CD4-positive, alpha-beta memory T cell (primary cell): ENCODE results near the gene LIPE. TPM values are rescaled to one million over a fixed set of nuclear protein-coding genes. Genes with fewer than 3 reads are reported as not detected.

Experiments used
- CTCF ChIA-PET: fragments of 350-600 bp; sonication (Branson Sonifier 250); formaldehyde crosslinking; loops from one replicate; lab custom pipeline; 2021; ENCODE audit warnings: inconsistent platforms; ENCODE audit not compliant: partially characterized antibody; lab: Charles Lee
- POLR2A ChIA-PET: fragments of 350-600 bp; sonication (Branson Sonifier 250); formaldehyde crosslinking; loops from one replicate; lab custom pipeline; 2021; ENCODE audit not compliant: partially characterized antibody; lab: Charles Lee
- DNase-seq, 5 donors: peaks; one replicate each; pipeline versions ENCODE4 v3.0.0 to v3.0.0-alpha.2; 2020 to 2022; ENCODE audit warnings: mixed read lengths in 1 of 5
- H3K27ac ChIP-seq: one replicate; pipeline ENCODE4 v1.7.0; 2013; ENCODE audit warnings: low read depth, low read length
- H3K27me3 ChIP-seq: 2 replicates; pipeline ENCODE4 v1.7.0; 2013; ENCODE audit warnings: mild to moderate bottlenecking, low read length, moderate library complexity; ENCODE audit not compliant: insufficient read depth
- H3K36me3 ChIP-seq: 2 replicates; pipeline ENCODE4 v1.7.0; 2013; ENCODE audit warnings: mild to moderate bottlenecking, low read length, moderate library complexity; ENCODE audit not compliant: insufficient read depth
- H3K4me1 ChIP-seq: 2 replicates; pipeline ENCODE4 v1.7.0; 2013; ENCODE audit warnings: mild to moderate bottlenecking, low read length, moderate library complexity; ENCODE audit not compliant: insufficient read depth
- H3K4me3 ChIP-seq, 2 donors: one replicate each; pipeline ENCODE4 v1.7.0; 2013; ENCODE audit warnings: low read length in 2 of 2, mild to moderate bottlenecking in 1 of 2
- H3K9me3 ChIP-seq, 2 donors: one replicate each; pipeline ENCODE4 v1.7.0; 2013; ENCODE audit warnings: low read length in 2 of 2, control low read depth in 1 of 2; ENCODE audit not compliant: control insufficient read depth in 1 of 2
- H3K27ac Mint-ChIP-seq, 7 donors: one replicate each; pipeline ENCODE4 v1.8.0; 2020 to 2021; ENCODE audit warnings: mixed read lengths in 7 of 7, mild to moderate bottlenecking in 6 of 7, inconsistent platforms in 3 of 7, moderate library complexity in 3 of 7
- H3K27me3 Mint-ChIP-seq, 2 donors: one replicate each; pipeline ENCODE4 v1.8.0; 2020 to 2021; ENCODE audit warnings: mixed read lengths in 2 of 2
- H3K36me3 Mint-ChIP-seq, 2 donors: one replicate each; pipeline ENCODE4 v1.8.0; 2020 to 2021; ENCODE audit warnings: mixed read lengths in 2 of 2, inconsistent platforms in 1 of 2, mild to moderate bottlenecking in 1 of 2
- H3K4me1 Mint-ChIP-seq, 4 donors: one replicate each; pipeline ENCODE4 v1.8.0; 2020 to 2021; ENCODE audit warnings: mixed read lengths in 4 of 4, mild to moderate bottlenecking in 1 of 4
- H3K4me3 Mint-ChIP-seq, 8 donors: one replicate each; pipeline ENCODE4 v1.8.0; 2020 to 2021; ENCODE audit warnings: mixed read lengths in 8 of 8, mild to moderate bottlenecking in 7 of 8, moderate library complexity in 6 of 8, inconsistent platforms in 3 of 8
- H3K9me3 Mint-ChIP-seq, 8 donors: one replicate each; pipeline ENCODE4 v1.8.0; 2020 to 2021; ENCODE audit warnings: mixed read lengths in 8 of 8, mild to moderate bottlenecking in 5 of 8, inconsistent platforms in 3 of 8, moderate library complexity in 1 of 8
- intact Hi-C: fragments of 100-400 bp; cut with micrococcal nuclease; formaldehyde crosslinking; loops from one replicate; pipeline ENCODE4 v1.15.1; 2023
- polyA plus RNA-seq, 2 donors: library from polyadenylated mRNA; unstranded; fragments of 300-500 nt; fragmentation: Illumina TruSeq; gene quantifications; one replicate each; pipeline ENCODE4 v1.2.3, GENCODE V29; 2021
- total RNA-seq, 2 experiments: library from RNA; stranded (reverse); gene quantifications; one replicate each; pipeline ENCODE4 v1.2.3, GENCODE V29; 2021

Gene LIPE
- total and polyA plus RNA-seq, 4 experiments from 2014 or later = 4.0 to 32.6 (median 19.9) TPM

- Histone ChIP-seq H3K36me3 (no peaks in the 10 kb centered on the region), H3K4me1 (peaks cover 39% of the 10 kb centered on the region), H3K9me3 (no peaks in the 10 kb centered on the region), H3K4me3 (peak overlapping the region; percentile 86 to 97), H3K27ac (peak overlapping the region; percentile 61), H3K27me3 (no peaks in the 10 kb centered on the region)
- H3K9me3 Mint-ChIP-seq = no peaks in the 10 kb centered on the region
- peak overlapping the region; percentile 91 to 99 (median 98) for H3K4me3 Mint-ChIP-seq
- intact Hi-C loops = loop anchor here (1.0 to 5.0 kb wide), 7 partner anchors 22 to 346 kb away; partner anchors contain the start of genes CIC, GSK3A, MEGF8 and POU2F2
- ChIA-PET POLR2A (interaction anchor here (1.1 to 2.5 kb wide), 10 partner anchors 9 to 301 kb away, joined by 3 to 14 read pairs (median 8); partner anchors contain the start of genes CEACAM1 and POU2F2), CTCF (interaction anchor here (0.7 to 3.1 kb wide), 12 partner anchors 8 to 315 kb away, joined by 3 to 22 read pairs (median 6); no protein-coding TSS in a partner anchor)
- H3K27ac Mint-ChIP-seq = peak overlapping the region; percentile 88 to 98 (median 95)
- peaks cover 28 to 48% (median 37%) of the 10 kb centered on the region in 4 donors for H3K4me1 Mint-ChIP-seq
- H3K27me3 Mint-ChIP-seq = no peaks in the 10 kb centered on the region
- H3K36me3 Mint-ChIP-seq = peaks cover 0 to 7% of the 10 kb centered on the region in 2 donors
- peak; percentile 93 to 95 (median 94) for DNase-seq
Observed at GRCh38 chr19:42423462-42424344, 3.5 kb downstream of the LIPE start.

GRCh38 chr19:42422901-42423461, 4.2 kb downstream of the LIPE start:
- Histone ChIP-seq H3K36me3 (no peaks in the 10 kb centered on the region), H3K27ac (peak overlapping the region; percentile 61), H3K27me3 (no peaks in the 10 kb centered on the region), H3K9me3 (no peaks in the 10 kb centered on the region), H3K4me3 (peak overlapping the region; percentile 86 to 97), H3K4me1 (peaks cover 39% of the 10 kb centered on the region)
- Mint-ChIP-seq H3K36me3 (peaks cover 0 to 7% of the 10 kb centered on the region in 2 donors), H3K4me3 (peak overlapping the region; percentile 91 to 99 (median 98)), H3K4me1 (peaks cover 28 to 48% (median 37%) of the 10 kb centered on the region in 4 donors), H3K9me3 (no peaks in the 10 kb centered on the region), H3K27me3 (no peaks in the 10 kb centered on the region), H3K27ac (peak overlapping the region; percentile 88 to 98 (median 95))
- ChIA-PET CTCF (interaction anchor here (0.7 to 3.1 kb wide), 12 partner anchors 9 to 314 kb away, joined by 3 to 22 read pairs (median 6); no protein-coding TSS in a partner anchor), POLR2A (interaction anchor here (1.1 to 2.5 kb wide), 9 partner anchors 10 to 300 kb away, joined by 3 to 14 read pairs (median 8); partner anchors contain the start of genes CEACAM1 and POU2F2)
- DNase-seq = peak; percentile 57 to 73 (median 58)
- intact Hi-C loops = loop anchor here (1.0 to 5.0 kb wide), 7 partner anchors 22 to 346 kb away; partner anchors contain the start of genes CIC, GSK3A, MEGF8 and POU2F2

- no peaks in the 10 kb centered on the region for H3K27me3 Mint-ChIP-seq
- no peaks in the 10 kb centered on the region for H3K9me3 ChIP-seq
- no peaks in the 10 kb centered on the region for H3K36me3 ChIP-seq
- H3K4me3 Mint-ChIP-seq = peak overlapping the region; percentile 91 to 99 (median 98)
- intact Hi-C loops = loop anchor here (2.0 to 5.0 kb wide), 6 partner anchors 35 to 345 kb away; partner anchors contain the start of genes CIC, GSK3A, MEGF8 and POU2F2
- H3K36me3 Mint-ChIP-seq = peaks cover 0 to 7% of the 10 kb centered on the region in 2 donors
- H3K9me3 Mint-ChIP-seq = no peaks in the 10 kb centered on the region
- peak overlapping the region; percentile 61 for H3K27ac ChIP-seq
- ChIA-PET CTCF (interaction anchor here (1.7 to 3.1 kb wide), 3 partner anchors 12 to 21 kb away, joined by 13 to 22 read pairs (median 19); no protein-coding TSS in a partner anchor), POLR2A (interaction anchor here (1.1 to 2.5 kb wide), 6 partner anchors 16 to 290 kb away, joined by 3 to 14 read pairs (median 8); partner anchors contain the start of genes CEACAM1 and POU2F2)
- peaks cover 39% of the 10 kb centered on the region for H3K4me1 ChIP-seq
- peak overlapping the region; percentile 86 to 97 for H3K4me3 ChIP-seq
- peak overlapping the region; percentile 88 to 98 (median 95) for H3K27ac Mint-ChIP-seq
- H3K27me3 ChIP-seq = no peaks in the 10 kb centered on the region
- peak in 1 of 5 donors; percentile 22 for DNase-seq
- H3K4me1 Mint-ChIP-seq = peaks cover 28 to 48% (median 37%) of the 10 kb centered on the region in 4 donors
Observed at GRCh38 chr19:42422092-42422900, 4.9 kb downstream of the LIPE start.

GRCh38 chr19:42421591-42422031, 5.6 kb downstream of the LIPE start:
- ChIA-PET POLR2A (no interaction called here), CTCF (interaction anchor here (1.0 to 6.0 kb wide), 4 partner anchors 13 to 20 kb away, joined by 5 to 58 read pairs (median 19); no protein-coding TSS in a partner anchor)
- H3K36me3 Mint-ChIP-seq = peaks cover 0 to 7% of the 10 kb centered on the region in 2 donors
- H3K9me3 ChIP-seq = no peaks in the 10 kb centered on the region
- no peaks in the 10 kb centered on the region for H3K27me3 ChIP-seq
- H3K4me3 Mint-ChIP-seq = peak overlapping the region; percentile 21 to 99 (median 98)
- H3K27me3 Mint-ChIP-seq = no peaks in the 10 kb centered on the region
- H3K27ac ChIP-seq = no peak overlapping the region
- DNase-seq = peak in 1 of 5 donors; percentile 25
- no peak overlapping the region for H3K4me3 ChIP-seq
- intact Hi-C loops = loop anchor here (2.0 to 5.0 kb wide), 6 partner anchors 34 to 344 kb away; partner anchors contain the start of genes CIC, GSK3A, MEGF8 and POU2F2
- no peaks in the 10 kb centered on the region for H3K36me3 ChIP-seq
- peak overlapping the region in 3 of 7 donors; percentile 83 to 93 (median 88) for H3K27ac Mint-ChIP-seq
- H3K4me1 ChIP-seq = peaks cover 39% of the 10 kb centered on the region
- H3K9me3 Mint-ChIP-seq = no peaks in the 10 kb centered on the region
- peaks cover 28 to 48% (median 37%) of the 10 kb centered on the region in 4 donors for H3K4me1 Mint-ChIP-seq

- H3K9me3 Mint-ChIP-seq = no peaks in the 10 kb centered on the region
- POLR2A ChIA-PET = interaction anchor here (2.3 kb wide), 1 partner anchor 19 kb away, joined by 7 read pairs; no protein-coding TSS in a partner anchor
- H3K9me3 ChIP-seq = no peaks in the 10 kb centered on the region
- DNase-seq = peak in 1 of 5 donors; percentile 18
- no peaks in the 10 kb centered on the region for H3K27me3 Mint-ChIP-seq
- CTCF ChIA-PET = interaction anchor here (1.0 to 6.0 kb wide), 8 partner anchors 10 to 312 kb away, joined by 4 to 58 read pairs (median 10); partner anchors contain the start of gene CEACAM1
- H3K36me3 Mint-ChIP-seq = peaks cover 0 to 11% of the 10 kb centered on the region in 2 donors
- no peak overlapping the region for H3K4me3 ChIP-seq
- peak overlapping the region in 4 of 7 donors; percentile 1 to 83 (median 38) for H3K27ac Mint-ChIP-seq
- H3K27ac ChIP-seq = no peak overlapping the region
- peak overlapping the region in 6 of 8 donors; percentile 12 to 98 (median 51) for H3K4me3 Mint-ChIP-seq
- H3K27me3 ChIP-seq = no peaks in the 10 kb centered on the region
- peaks cover 39% of the 10 kb centered on the region for H3K4me1 ChIP-seq
- H3K4me1 Mint-ChIP-seq = peaks cover 28 to 48% (median 37%) of the 10 kb centered on the region in 4 donors
- H3K36me3 ChIP-seq = no peaks in the 10 kb centered on the region
- intact Hi-C loops = loop anchor here (5.0 kb wide), 5 partner anchors 34 to 344 kb away; partner anchors contain the start of genes CIC, GSK3A, POU2F2 and ZNF574
Observed at GRCh38 chr19:42421101-42421500, 6.1 kb downstream of the LIPE start.
